IPS-18a (cell line): ENCODE data around the gene TENM4.

ENCODE experiments used
- H3K27ac ChIP-seq: one replicate; pipeline ENCODE4 v1.5.1; 2013; ENCODE audit warnings: low read length
- H3K27me3 ChIP-seq: one replicate; pipeline ENCODE4 v1.6.1; 2013; ENCODE audit warnings: mild to moderate bottlenecking, low read length; ENCODE audit not compliant: control insufficient read depth, insufficient read depth
- H3K36me3 ChIP-seq: one replicate; pipeline ENCODE4 v1.6.1; 2013; ENCODE audit warnings: low read depth, low read length; ENCODE audit not compliant: control insufficient read depth
- H3K4me1 ChIP-seq: one replicate; pipeline ENCODE4 v1.6.1; 2013; ENCODE audit warnings: low read depth, low read length; ENCODE audit not compliant: control insufficient read depth
- H3K4me3 ChIP-seq: one replicate; pipeline ENCODE4 v1.5.1; 2013; ENCODE audit warnings: low read length
- H3K9ac ChIP-seq: one replicate; pipeline ENCODE4 v1.6.1; 2013; ENCODE audit warnings: mild to moderate bottlenecking, low read length, moderate library complexity
- H3K9me3 ChIP-seq: one replicate; pipeline ENCODE4 v1.6.1; 2013; ENCODE audit warnings: low read depth, low read length; ENCODE audit not compliant: control insufficient read depth

TENM4 gene

DNA sequence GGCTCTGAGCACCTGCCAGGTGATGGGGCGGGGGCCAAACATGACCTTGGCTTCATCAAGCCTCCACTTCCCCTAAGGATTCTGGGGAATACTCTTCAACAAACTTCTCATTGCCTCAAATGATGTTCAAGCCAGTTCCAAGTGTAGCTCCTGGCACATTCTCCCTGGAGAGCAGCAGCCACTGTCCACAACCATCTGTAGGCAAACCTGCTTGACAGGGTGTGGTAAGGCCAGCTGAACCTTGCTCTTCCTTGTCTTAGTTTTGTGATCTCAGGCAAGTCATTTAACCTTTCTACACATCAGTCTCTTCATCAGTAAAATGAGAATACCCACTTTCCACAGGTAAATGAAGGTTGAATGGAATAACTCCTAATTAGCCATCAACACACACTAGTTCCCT lies 323.3 kb downstream of the TENM4 start:
- no peaks in the 10 kb centered on the region for H3K27me3 ChIP-seq
- no peak overlapping the region for H3K4me3 ChIP-seq
- H3K27ac ChIP-seq: no peak overlapping the region
- no peaks in the 10 kb centered on the region for H3K9me3 ChIP-seq
- peaks cover 13% of the 10 kb centered on the region for H3K4me1 ChIP-seq
- no peaks in the 10 kb centered on the region for H3K36me3 ChIP-seq
- H3K9ac ChIP-seq: no peak overlapping the region

- Histone ChIP-seq H3K27ac (no peak overlapping the region), H3K4me1 (peaks cover 13% of the 10 kb centered on the region), H3K9ac (no peak overlapping the region), H3K27me3 (no peaks in the 10 kb centered on the region), H3K9me3 (no peaks in the 10 kb centered on the region), H3K36me3 (no peaks in the 10 kb centered on the region), H3K4me3 (no peak overlapping the region)
Observed at GRCh38 chr11:79116600-79116999, 324.2 kb downstream of the TENM4 start.

- Histone ChIP-seq H3K36me3 (no peaks in the 10 kb centered on the region), H3K27ac (no peak overlapping the region), H3K27me3 (no peaks in the 10 kb centered on the region), H3K4me1 (no peaks in the 10 kb centered on the region), H3K9me3 (no peaks in the 10 kb centered on the region), H3K9ac (no peak overlapping the region), H3K4me3 (no peak overlapping the region)
Observed at GRCh38 chr11:79113054-79113690, 327.7 kb downstream of the TENM4 start.

- H3K9ac ChIP-seq: no peak overlapping the region
- H3K9me3 ChIP-seq: no peaks in the 10 kb centered on the region
- no peaks in the 10 kb centered on the region for H3K27me3 ChIP-seq
- H3K4me1 ChIP-seq: no peaks in the 10 kb centered on the region
- H3K36me3 ChIP-seq: no peaks in the 10 kb centered on the region
- no peak overlapping the region for H3K27ac ChIP-seq
- H3K4me3 ChIP-seq: no peak overlapping the region
Observed at GRCh38 chr11:79110796-79111195, 330.0 kb downstream of the TENM4 start.

DNA sequence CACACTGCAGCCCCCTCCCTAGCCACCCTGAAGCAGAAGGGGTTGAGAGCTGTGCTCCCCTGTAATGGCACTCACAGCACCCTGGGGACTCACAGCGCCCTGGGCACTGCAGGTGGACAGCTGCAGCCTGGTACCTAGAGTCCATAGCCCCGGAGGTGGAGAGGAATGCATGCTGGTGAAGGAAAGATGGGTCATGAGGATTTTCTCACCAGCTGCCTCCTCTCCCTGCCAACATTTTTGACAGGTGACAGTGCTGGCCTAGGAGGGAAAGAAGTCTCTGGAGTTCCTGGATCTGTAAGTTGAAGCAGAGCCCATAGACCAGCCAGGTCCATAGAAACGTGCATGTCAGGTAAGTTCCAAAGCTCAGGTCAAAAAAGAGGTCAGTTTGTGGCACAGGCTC lies 330.5 kb downstream of the TENM4 start:
- no peak overlapping the region for H3K4me3 ChIP-seq
- H3K4me1 ChIP-seq: no peaks in the 10 kb centered on the region
- no peaks in the 10 kb centered on the region for H3K36me3 ChIP-seq
- H3K27me3 ChIP-seq: no peaks in the 10 kb centered on the region
- H3K9me3 ChIP-seq: no peaks in the 10 kb centered on the region
- no peak overlapping the region for H3K9ac ChIP-seq
- H3K27ac ChIP-seq: no peak overlapping the region

DNA sequence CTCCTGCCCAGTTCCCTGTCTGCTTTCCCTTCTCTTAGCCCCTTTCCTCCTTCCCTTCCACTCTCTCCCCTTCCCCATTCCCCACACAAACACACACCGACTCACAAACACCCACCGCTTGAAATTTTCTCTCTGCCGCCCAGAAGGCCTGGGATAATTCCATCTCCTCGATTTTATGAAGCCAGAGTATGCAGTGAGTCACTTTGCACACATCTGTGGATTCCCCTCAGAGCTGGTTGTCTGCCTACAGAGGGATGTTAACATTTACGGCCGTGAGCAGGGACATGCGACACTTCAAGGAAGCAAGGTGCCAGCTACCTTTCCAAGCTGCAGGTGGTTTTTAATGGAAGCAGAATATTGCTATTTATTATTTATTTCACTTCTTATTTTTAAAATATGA lies 332.0 kb downstream of the TENM4 start:
- no peaks in the 10 kb centered on the region for H3K27me3 ChIP-seq
- no peak overlapping the region for H3K9ac ChIP-seq
- no peaks in the 10 kb centered on the region for H3K36me3 ChIP-seq
- no peak overlapping the region for H3K27ac ChIP-seq
- no peaks in the 10 kb centered on the region for H3K9me3 ChIP-seq
- H3K4me1 ChIP-seq: no peaks in the 10 kb centered on the region
- no peak overlapping the region for H3K4me3 ChIP-seq

DNA sequence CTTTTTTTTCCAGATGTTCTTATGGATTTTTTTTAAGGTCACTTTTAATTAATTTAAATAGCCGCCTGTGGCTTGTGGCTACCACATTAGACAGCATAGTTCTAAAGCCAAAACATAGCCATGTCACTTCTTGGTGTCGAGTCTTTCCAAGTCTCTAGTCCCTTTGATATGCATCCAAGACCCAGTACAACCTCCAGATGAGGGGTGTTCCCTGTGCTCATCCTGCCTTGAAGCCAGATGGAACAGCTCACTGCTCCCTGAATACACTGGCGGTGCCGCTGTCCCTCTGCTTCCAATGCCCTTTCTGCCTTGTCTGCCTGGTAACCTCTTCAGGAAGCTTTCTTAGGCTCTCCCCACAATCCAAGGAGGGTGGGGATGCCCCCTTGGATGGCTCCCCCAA lies 338.0 kb downstream of the TENM4 start:
- Histone ChIP-seq H3K4me3 (no peak overlapping the region), H3K4me1 (no peaks in the 10 kb centered on the region), H3K27me3 (no peaks in the 10 kb centered on the region), H3K36me3 (no peaks in the 10 kb centered on the region), H3K9ac (no peak overlapping the region), H3K27ac (no peak overlapping the region), H3K9me3 (no peaks in the 10 kb centered on the region)

DNA sequence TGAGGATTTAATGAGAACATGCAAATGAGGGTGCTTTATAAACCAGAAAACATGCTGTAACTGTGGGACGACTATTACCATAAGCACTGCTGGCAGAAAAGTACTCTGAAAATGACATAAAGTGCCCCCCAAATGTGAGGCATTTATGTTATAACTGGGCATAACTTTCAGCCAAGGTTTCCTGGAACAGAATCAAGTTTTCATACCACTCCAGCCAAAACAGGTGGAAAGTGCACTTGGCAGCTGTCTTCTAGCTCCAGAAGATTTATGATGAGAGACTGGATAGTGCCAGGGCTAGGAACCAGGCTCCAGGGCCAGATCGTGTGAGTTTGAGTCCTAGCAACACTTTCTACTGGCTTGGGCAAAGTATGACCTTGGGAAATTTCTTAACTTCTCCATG lies 339.2 kb downstream of the TENM4 start:
- no peak overlapping the region for H3K4me3 ChIP-seq
- no peaks in the 10 kb centered on the region for H3K9me3 ChIP-seq
- no peaks in the 10 kb centered on the region for H3K27me3 ChIP-seq
- H3K4me1 ChIP-seq: no peaks in the 10 kb centered on the region
- no peak overlapping the region for H3K9ac ChIP-seq
- H3K36me3 ChIP-seq: no peaks in the 10 kb centered on the region
- no peak overlapping the region for H3K27ac ChIP-seq

- H3K9me3 ChIP-seq: no peaks in the 10 kb centered on the region
- H3K36me3 ChIP-seq: no peaks in the 10 kb centered on the region
- no peak overlapping the region for H3K4me3 ChIP-seq
- no peak overlapping the region for H3K27ac ChIP-seq
- no peaks in the 10 kb centered on the region for H3K4me1 ChIP-seq
- H3K9ac ChIP-seq: no peak overlapping the region
- no peaks in the 10 kb centered on the region for H3K27me3 ChIP-seq
Observed at GRCh38 chr11:79100093-79100910, 340.5 kb downstream of the TENM4 start.

DNA sequence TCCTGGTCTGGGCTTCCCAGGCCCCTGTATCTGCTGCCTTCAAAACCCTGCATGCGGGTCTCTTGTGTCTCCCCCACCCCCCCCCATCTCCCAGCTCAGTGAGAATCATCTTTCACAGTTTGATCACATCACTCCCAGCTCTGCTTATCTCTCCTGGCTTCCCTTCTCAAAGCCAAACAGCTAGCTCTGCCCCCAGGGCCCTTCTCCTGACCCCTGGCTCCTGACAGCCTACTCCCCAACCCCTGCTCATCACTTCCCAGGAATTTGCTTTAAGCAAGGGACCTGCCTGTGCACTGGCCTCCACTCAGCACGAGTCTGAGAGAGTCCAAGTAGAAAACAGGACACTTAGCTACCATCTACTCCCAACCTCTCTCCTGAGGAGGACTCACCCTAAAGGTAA lies 342.7 kb downstream of the TENM4 start:
- Histone ChIP-seq H3K27me3 (no peaks in the 10 kb centered on the region), H3K9me3 (no peaks in the 10 kb centered on the region), H3K4me1 (no peaks in the 10 kb centered on the region), H3K27ac (no peak overlapping the region), H3K4me3 (no peak overlapping the region), H3K9ac (no peak overlapping the region), H3K36me3 (no peaks in the 10 kb centered on the region)

DNA sequence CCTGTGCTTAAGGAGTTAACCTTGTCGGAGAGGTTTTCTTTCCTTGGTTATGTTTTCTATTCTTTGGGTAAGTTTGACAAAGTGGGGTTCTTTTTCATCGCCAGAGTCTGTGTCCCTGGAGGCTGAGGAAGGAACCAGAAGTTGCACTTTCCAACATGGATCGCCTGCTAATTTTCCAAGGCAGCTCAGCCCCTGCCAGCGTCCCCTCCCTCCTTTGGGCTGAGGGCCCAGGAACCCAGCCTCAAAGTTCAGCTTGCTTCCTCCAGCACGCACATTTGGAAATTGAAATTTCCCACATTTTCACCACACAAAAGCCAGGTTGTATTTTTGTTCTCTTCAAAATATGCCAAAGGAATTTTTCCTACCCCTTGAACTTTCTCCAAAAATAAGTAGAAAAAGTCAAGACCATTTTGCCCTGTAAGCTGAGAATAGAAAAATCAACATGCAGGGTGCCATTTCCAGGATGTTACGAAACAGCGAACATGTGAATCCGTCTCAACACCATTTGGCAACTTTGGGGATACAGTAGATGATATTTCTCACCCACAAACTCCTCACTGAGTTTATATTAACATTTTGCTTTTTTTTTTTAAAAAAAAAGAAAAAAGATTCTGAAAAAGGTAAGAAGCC lies 343.5 kb downstream of the TENM4 start:
- Histone ChIP-seq H3K27me3 (no peaks in the 10 kb centered on the region), H3K27ac (no peak overlapping the region), H3K36me3 (no peaks in the 10 kb centered on the region), H3K4me3 (no peak overlapping the region), H3K9ac (no peak overlapping the region), H3K9me3 (no peaks in the 10 kb centered on the region), H3K4me1 (no peaks in the 10 kb centered on the region)
